WTC11 (cell line): ENCODE measurements around the gene IDH3G.

ENCODE experiments used
- ETV6 ChIP-seq: sonication (generic); formaldehyde crosslinking; IDR thresholded peaks from 2 replicates; pipeline ENCODE4 v1.8.1; 2022; ENCODE audit warnings: mild to moderate bottlenecking, missing genetic modification reagents
- IRF1 ChIP-seq: sonication (generic); formaldehyde crosslinking; IDR thresholded peaks from 2 replicates; pipeline ENCODE4 v1.8.0; 2023; ENCODE audit warnings: missing genetic modification reagents
- IRF2 ChIP-seq: sonication (generic); formaldehyde crosslinking; IDR thresholded peaks from 2 replicates; pipeline ENCODE4 v1.8.0; 2022; ENCODE audit warnings: low read depth, missing genetic modification reagents, borderline replicate concordance
- TEAD4 ChIP-seq: sonication (generic); formaldehyde crosslinking; IDR thresholded peaks from 2 replicates; pipeline ENCODE4 v1.8.0; 2022; ENCODE audit warnings: mild to moderate bottlenecking, missing genetic modification reagents
- ZNF138 ChIP-seq: sonication (generic); formaldehyde crosslinking; conservative IDR thresholded peaks from 2 replicates; pipeline ENCODE4 v1.8.1; 2022; ENCODE audit warnings: mild to moderate bottlenecking, moderate library complexity, missing genetic modification reagents
- ZNF416 ChIP-seq: fragments of 250-450 bp; sonication (Bioruptor Pico); IDR thresholded peaks from 2 replicates; pipeline ENCODE4 v1.9.0; 2021; ENCODE audit warnings: mild to moderate bottlenecking, inconsistent platforms
- ZNF423 ChIP-seq: fragments of 250-450 bp; sonication (Bioruptor Pico); IDR thresholded peaks from 2 replicates; pipeline ENCODE4 v2.1.2; 2022; ENCODE audit warnings: mild to moderate bottlenecking, moderate library complexity
- TF ChIP-seq, protein P1 (sequence below): fragments of 200-600 bp; IDR thresholded peaks from 2 replicates; pipeline ENCODE4 v1.8.0; 2022; ENCODE audit warnings: antibody characterized with exemption

DNA sequence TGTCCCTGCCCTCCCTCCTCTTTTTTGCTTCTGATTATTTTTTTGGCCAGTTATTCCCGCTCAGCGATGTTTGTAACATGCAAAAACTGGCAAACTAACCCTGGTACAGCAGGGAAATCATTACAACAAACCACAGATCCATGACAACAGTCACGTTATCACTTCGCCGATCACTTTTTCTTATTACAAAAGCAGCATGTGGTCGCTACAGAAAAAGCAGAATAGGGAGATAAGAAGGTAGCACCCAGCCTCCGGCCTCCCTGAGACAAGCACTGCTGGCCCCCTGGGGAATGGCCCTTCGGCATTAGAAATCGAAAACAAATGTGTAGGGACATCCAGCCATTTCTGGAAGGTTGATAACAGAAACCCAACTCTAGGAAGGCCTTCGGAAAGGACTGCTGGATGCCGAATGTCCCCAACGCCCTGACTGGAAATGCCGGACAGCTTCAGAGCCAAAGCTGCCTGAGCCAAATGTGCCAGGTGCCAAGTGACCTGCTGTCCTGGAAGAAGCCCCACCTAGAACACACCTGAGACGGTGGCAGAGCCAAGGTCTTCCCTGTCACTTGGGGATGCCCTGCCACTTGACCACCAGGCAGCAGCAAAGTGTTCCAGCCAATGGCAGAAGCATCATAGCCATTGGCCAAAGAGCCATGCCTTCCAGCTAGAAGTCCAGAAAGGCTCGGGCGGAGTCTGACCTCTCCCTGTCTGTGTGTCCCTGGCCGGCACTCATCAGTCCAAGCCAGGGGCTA lies 2.9 kb downstream of the IDH3G start:
- TF ChIP-seq, protein P1, sequence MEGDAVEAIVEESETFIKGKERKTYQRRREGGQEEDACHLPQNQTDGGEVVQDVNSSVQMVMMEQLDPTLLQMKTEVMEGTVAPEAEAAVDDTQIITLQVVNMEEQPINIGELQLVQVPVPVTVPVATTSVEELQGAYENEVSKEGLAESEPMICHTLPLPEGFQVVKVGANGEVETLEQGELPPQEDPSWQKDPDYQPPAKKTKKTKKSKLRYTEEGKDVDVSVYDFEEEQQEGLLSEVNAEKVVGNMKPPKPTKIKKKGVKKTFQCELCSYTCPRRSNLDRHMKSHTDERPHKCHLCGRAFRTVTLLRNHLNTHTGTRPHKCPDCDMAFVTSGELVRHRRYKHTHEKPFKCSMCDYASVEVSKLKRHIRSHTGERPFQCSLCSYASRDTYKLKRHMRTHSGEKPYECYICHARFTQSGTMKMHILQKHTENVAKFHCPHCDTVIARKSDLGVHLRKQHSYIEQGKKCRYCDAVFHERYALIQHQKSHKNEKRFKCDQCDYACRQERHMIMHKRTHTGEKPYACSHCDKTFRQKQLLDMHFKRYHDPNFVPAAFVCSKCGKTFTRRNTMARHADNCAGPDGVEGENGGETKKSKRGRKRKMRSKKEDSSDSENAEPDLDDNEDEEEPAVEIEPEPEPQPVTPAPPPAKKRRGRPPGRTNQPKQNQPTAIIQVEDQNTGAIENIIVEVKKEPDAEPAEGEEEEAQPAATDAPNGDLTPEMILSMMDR: no peak
- TF ChIP-seq ETV6 (CRISPR knock-in tag): no peak
- TF ChIP-seq TEAD4: no peak
- TF ChIP-seq IRF2 (CRISPR knock-in tag): no peak
- no peak for TF ChIP-seq ZNF138 (CRISPR knock-in tag)
- TF ChIP-seq ZNF416 (CRISPR knock-in tag): no peak
- no peak for TF ChIP-seq ZNF423 (CRISPR knock-in tag)
- TF ChIP-seq IRF1: no peak
